SKM-1 (cell line): ENCODE data around the gene PKP2.

Source experiments
- DNase-seq: peaks from one replicate; lab custom pipeline; 2025; ENCODE audit not compliant: unreplicated experiment; lab: John Stamatoyannopoulos, UW

PKP2 gene

DNA sequence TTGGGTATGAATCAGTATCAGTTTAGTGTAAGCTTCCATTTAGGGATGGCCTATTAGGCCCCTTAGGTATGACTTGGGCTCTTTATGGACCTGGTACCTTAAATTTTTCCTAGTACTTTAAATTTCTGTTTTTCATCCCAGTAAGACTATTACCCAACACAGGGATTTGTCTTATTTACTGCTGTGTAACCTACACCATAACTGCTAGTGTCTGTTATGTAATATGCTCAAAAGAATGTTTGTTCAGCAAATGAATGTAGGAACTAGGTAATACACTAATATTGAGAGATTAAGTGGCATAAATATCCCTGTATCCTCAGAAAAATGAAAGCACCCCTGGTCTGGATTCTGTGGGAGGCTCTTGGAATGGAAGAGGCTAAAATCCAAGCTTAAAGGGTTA, 77.2 kb downstream of the PKP2 start:
- DNase-seq, result no peak

DNA sequence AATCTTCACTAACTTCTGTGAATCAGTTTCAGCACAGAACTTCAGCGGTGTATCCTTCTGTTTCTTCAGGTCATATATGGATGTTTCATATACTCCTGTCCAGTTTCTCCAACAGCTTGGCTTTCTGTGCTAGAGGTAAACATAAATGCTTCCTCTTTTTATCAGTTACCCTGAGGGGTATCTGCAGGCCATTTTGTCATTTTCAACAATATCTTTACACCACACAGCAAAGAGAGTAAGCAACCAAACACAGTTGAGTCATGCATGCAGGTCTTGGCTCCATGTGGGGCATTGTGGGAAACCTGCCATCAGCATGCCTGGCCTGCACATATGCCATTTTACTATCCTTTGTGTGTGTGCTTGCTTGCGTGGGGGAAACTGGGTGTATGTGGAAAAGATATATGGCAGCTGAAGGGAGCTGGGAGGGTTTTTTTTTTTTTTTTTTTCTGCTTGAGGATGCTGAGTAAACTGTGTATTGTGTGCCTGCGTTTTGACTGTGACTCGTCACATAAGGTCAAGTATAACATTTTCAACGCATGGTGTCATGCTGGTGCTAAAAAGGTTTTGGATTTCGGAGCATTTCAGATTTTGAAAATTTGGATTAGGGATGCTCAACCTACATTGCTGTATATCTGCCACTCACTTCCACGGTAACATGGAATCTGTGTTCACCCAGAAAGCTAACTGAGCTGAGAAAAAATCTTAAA, 84.7 kb downstream of the PKP2 start:
- DNase-seq, result no peak

DNA sequence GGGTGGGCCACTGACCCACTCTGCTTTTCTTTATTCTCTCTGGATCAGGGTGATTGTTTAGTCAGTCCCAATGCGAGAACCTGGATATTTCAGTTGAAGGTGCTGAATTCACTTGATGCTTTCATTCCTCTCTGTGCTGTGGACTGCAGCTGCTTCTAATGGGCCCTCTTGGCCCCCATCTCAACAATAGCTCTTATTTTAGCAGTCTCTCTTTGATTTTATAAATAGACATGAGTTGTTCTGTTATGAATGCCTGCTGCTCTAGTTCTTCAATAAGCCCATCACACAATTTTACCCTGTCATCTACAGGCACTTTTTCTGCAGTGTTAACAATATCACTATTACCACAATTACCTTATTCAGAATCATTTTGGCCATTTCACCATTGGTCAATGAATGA, 86.7 kb downstream of the PKP2 start:
- no peak for DNase-seq

DNA sequence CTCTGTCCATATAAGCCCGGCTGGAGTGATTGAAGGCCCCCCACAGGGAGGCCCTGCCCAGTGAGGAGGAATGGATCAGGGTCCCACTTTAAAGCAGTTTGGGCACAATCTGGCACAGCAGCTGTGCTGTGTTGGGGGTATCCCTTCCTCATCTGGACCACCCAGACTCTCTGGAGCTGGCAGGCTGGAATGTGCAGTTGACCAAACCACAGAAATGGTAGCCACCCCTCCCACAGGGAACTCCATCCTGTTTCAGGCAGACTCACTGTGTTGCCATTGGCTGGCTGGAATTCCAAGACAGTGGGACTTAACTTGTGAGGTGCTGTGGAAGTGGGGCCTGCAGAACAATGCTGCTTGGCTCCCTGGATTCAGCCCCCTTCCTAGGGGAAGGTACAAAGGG, 87.4 kb downstream of the PKP2 start:
- DNase-seq, result no peak

DNA sequence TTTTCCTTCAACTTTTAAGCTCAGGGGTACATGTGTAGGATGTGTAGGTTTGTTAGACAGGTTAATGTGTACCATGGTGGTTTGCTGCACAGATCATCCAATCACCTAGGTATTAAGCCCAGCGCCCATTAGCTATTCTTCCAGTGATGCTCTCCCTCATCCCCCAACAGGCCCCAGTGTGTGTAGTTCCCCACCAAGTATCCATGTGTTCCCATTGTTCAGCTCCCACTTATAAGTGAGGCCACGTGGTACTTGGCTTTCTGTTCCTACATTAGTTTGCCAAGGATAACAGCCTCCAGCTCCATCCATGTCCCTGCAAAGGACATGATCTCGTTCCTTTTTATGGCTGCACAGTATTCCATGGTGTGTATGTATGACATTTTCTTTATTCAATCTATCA, 92.3 kb downstream of the PKP2 start:
- no peak for DNase-seq

DNA sequence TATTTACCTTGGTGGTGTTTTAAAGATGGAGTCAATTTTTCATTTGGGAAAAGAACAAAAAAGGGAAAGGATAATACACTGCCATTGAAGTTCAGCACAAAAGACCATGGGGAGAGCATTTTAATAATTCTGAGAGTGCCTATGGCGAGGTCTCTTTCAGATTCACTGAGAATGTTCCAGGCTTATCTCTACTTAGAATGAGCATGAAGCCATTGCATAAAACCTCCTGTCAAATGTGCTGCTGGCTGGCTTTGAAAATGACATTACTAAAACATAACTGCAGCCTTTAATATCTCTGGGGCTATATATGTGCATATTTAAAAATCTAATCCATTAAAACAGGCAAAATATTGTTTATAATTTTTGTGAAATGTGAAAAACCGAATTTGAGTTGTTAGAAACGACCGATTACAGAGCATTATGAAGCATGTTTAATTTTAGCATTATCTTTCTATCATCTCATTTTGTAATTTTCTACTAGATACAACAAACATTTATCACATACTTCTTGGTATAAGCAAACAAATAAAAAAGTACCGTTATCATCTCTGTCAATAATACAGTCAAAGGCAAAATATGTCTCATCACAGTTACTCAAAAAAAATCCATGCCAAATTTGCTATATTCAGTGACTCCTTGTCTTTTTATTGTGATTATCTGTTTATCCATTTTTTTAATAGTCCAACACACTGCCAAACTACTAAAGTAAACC, 95.2 kb downstream of the PKP2 start:
- DNase-seq, result no peak

DNA sequence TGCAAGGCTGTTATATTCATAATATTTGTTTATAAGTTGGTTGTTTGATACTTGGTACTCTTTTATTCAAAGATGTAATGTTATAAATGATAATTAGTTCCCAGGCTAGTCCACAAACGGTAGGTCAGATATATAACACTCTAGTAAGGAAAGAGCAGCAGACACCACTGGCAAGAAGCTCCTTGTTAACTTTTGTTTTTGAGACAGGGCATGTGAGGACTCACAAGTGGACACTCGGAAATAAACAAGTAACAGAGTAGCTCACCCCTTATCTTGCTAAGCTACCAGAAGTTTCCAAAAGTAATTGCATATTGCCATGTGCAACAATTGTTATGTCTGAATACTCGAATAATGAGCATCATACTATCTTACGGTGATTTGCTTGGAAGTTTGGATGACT, 102.3 kb downstream of the PKP2 start:
- DNase-seq, result no peak

DNA sequence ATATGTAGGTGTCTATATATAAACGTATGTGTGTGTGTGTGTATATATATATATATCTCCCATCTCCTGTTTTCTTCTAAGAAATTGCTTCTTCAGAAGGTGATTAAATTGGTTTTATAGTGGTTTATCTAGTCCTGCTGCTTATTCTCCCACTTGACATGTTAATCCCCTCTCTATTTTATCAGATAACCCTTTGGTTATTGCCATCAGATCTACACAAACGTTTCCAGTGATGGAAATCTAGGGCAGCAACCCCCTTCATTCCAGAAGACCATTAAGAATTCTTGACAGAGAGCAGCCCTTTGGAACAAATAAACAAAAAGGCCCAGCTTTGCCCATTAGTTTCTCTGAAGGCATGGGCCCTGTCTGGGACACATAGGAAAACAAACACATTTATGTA, 106.7 kb downstream of the PKP2 start:
- DNase-seq, result no peak

DNA sequence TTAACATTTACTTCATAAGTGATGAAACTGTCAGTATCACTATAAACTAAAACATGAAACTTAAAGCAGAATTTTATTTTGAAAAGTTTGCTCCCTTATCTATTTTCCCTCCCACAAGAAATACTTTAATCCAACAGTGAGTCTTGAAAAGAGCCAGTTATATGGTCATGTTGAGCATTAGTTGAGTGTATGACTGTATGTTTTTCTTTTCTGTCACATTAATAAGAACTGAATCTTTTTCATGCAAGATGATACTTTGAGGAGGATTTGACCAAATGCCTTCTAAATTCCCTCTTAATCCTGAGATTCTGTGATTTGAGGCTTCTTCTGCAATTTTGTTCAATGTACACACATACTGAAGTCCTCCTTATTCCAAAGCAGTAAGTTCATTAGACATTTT, 107.1 kb downstream of the PKP2 start:
- DNase-seq, result no peak

DNA sequence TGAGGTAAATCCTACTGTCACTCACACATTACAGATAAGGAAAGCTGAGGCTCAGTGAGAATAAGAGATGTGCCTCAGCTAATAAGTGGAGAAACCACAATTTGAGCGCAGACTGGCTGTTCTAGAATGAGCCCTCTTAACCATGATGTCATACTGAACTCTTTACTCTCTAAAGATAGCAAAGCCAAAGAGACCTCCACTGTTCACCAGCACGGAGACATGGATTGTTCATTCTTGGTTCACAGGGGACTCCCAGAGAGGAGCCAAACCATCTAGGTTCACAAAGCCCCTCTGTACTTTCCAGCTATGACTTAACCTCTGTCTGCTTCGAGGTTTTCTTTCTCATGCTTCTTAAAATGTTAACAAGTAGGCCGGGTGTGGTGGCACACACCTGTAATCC, 108.2 kb downstream of the PKP2 start:
- no peak for DNase-seq

DNA sequence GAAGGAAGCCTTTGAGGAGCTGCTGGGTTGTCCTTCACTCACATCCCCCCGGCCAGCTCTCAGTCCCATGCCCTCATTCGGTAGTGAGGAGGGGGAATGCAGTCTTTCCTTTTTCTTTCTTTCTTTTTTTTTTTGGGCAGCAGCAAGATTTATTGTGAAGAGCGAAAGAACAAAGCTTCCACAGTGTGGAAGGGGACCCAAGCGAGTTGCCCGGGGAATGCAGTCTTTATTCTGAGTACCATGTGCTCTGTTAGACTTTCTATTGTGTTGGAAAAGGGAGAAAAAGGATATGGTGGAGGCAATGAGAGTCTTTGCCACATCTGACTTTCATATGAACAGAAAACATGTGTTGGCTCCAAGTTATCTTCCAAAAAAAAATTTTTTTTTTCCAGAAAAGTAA, 111.0 kb downstream of the PKP2 start:
- no peak for DNase-seq

DNA sequence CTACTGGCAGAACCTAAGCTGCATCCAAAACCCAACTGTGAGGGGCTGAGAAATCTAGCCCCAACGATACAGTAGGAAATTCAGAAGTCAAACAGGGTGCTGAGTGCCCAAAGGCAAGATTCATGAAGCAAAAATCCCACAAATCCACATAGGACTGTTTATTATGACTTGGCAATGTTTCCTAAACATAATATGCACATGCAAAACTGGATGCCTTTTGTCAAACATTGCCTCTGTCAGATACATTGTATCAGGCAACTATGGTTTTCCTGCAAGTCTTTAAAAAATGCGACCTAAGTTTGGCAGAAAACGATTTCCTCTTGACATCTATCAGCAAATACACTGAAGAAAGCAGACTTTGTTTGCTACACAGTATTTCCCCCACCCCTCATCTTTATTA, 113.5 kb downstream of the PKP2 start:
- DNase-seq, result no peak

DNA sequence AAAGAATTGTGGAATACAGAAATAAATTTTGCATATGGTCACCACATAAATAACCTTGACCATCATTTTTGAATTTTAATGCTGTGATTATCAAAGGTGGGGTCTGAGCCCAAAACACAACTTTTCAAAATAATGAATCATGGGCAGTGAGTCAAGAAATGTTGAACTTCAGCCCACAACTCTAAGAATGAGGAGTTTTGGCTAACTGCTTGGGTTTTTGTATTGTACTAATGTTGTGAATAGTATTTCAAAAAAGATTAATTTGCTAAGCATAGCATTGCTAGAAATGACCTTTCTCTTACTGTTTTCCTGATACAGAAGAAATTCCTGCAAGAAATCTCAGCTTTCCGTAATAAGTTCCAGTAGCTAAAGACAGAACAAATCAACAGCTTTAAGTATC, 116.5 kb downstream of the PKP2 start:
- no peak for DNase-seq

DNA sequence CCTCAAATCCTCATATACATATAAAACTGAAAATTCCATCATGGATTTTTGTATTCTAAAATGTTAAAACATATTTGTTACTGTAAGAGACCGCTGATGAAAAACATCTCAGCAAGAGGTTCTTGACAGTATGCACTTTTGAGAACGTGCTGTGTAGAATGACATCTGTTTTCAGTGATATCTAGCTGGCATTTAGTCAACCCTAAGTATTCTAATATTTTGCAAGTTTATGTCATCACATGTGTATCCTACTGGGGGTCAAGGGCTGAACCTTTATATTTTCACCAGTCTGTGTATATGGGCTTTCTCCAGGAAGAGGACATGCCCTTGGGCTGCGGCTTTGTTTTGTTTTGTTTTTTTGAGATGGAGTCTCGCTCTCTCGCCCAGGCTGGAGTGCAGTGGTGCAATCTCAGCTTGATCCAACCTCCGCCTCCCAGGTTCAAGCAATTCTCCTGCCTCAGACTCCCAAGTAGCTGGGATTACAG, 118.8 kb downstream of the PKP2 start:
- no peak for DNase-seq

DNA sequence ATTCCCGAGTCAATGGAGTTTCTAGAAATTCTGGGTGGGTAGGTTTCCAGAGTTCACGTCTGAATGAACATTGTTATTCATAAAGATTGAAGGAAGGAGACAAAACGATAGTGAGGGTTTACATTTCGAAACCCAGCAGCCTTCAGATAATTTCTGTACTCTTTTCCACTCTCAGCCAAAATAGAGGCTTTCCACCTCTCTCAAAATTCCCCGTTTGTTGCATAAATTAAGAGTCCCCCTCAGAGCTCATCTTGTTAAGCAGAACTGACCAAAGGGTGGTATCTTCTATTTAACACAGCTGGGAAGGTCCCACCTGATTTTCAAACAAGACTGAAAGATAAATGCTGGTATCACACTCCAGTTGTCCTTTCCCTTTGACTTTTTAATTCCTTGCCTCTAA, 119.4 kb downstream of the PKP2 start:
- DNase-seq, result no peak

DNA sequence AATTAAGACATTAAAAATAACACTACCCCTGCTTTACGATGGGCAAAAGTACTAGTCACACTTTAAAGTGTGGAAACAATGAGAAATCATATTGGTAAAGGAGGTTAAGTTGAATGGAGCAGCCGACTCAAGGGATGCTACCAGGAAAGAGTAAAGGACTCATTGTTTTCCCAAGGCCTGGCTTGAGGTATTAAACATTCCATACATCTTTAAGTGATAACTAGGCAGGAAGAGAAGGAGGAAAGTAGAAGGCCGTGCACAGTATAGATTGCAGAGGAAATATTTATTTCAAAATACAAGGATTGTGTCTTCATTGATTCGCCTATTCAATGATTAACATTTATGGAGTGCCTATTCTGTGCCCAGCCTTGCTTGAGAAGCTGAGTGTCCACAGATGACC, 120.3 kb downstream of the PKP2 start:
- no peak for DNase-seq

DNA sequence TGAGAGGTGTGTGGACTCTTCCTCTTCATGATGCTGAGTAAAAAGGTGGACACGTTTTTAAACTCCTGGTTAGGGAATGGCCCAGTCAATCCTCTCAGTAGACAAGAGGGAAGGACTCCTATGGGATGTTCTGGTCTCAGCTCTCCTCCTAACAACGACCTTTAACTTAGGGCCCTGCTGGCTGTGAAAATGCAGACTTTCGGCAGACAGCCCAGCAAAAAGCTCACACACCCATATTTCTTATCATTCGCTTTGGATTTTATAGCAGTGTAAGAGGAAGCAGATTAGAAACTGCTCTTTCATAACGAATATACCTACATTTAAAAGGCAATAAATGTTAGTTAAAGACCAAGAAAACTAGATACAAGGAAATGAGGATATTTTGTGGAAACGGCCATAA, 122.9 kb downstream of the PKP2 start:
- no peak for DNase-seq

DNA sequence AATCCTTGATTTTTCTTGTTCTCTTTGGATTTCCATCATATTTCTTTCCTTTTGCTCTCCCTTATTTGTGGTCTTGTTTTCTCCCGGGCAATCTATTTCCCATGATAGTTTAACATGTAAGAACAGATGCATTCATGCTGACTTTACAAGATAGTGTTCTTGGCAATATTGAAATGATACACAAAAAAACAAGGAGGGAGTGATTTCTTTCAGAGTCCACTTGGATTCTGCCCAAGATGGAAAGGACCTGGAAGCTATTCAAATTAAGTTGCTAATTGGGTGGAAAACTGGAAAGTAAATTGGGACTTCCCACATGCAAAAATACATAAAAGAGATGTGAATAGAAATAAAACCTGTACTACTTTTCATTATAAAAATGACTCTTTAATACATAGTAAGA, 126.4 kb downstream of the PKP2 start:
- no peak for DNase-seq

DNA sequence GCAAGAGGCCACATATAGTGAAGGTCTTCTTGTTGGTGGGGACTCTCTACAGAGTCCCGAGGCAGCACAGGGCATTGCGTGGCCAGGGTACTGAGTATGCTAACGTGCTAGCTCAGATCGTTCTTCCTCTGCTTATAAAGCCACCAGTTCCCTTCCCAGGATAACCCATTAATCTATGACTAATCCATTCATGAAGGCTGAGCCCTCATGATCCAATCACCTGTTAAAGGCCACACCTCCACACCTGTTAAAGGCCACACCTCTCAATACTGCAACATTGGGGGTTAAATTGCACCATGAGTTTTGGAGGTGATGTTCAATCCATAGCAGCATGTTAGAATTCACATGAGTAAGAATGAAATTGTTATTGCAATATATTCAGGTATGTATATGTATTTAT, 128.1 kb downstream of the PKP2 start:
- DNase-seq, result no peak

DNA sequence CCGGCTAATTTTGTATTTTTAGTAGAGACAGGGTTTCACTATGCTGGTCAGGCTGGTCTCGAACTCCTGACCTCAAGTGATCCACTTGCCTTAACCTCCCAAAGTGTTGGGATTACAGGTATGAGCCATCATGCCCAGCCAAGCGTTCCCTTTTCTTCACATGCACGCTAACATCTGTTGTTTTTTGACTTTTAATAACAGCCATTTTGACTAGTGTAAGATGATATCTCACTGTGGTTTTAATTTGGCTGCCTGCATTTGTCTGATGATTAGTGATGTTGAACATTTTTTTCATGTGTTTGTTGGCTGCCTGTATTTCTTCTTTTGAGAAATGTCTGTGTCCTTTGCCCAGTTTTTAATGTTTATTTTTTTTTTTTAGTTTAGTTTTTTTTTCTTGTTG, 130.7 kb downstream of the PKP2 start:
- no peak for DNase-seq

DNA sequence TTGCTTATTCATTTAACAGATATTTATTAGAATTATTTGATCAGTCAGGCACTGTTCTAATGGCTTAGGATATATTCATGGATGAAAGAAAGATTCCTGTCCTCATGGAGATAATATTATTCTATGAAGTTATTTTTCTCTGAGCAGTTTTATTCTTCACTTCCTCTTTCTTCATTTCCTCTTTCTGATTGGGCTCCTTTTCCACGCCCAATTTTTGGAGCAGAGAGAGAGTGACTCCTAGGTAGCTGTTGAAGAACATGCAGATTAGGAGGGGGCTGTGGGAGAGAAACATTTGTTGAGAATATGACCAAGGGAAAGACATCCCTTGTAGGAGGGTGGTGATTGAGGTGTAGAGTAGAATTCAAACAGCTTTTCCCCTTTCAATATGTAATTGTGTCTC, 134.9 kb downstream of the PKP2 start:
- peak; percentile 13 for DNase-seq

DNA sequence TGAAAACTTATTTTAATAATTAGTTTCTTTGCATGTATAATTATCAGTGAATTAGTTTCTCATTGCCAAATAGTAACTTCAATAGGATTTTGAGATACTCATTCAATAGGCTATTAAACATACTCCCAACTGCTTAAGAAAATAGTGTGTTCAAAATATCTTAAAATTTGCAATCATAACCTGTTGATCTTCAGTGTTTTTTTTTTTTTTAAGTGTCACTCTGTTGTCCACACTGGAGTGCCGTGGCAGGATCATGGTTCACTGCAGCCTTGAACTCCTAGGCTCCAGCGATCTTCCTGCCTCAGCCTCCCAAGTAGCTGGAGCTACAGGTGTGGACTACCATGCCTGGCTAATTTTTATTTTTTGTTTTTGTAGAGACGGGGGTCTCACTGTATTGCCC, 139.4 kb downstream of the PKP2 start:
- no peak for DNase-seq
